HG03439 (cell line): ENCODE data around the gene CLOCK.

Experiments
- ATAC-seq: cut with Tn5 transposase; IDR thresholded peaks from one replicate; pipeline ENCODE4 v1.9.1; 2021; ENCODE audit warnings: mild to moderate bottlenecking, moderate library complexity; ENCODE audit not compliant: unreplicated experiment

CLOCK gene

DNA sequence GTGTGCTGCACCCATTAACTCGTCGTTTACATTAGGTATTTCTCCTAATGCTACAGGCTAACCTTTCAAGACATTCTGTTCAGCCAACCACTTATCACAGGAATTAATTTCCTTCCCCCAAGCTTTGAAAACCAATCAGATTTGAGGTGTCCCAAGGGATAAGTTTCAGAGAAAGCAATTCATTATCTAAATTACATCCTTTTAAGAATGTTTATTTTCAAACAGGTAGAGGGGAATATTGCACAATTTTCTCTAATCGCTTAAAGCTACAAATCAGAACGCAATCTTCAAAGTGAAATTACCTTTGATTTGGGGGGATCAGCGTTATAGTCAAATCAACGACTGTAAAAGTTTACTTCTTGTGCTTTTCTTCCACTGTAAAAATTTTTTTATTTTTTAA is 1.6 kb downstream of the CLOCK start:
- ATAC-seq = no peak

- ATAC-seq = no peak
Observed at GRCh38 chr4:55543858-55544257, 2.9 kb downstream of the CLOCK start.

GRCh38 chr4:55540271-55540670 is 6.4 kb downstream of the CLOCK start:
- ATAC-seq = no peak

- ATAC-seq = no peak
Observed at GRCh38 chr4:55539658-55540057, 7.1 kb downstream of the CLOCK start.

- ATAC-seq = no peak
Observed at GRCh38 chr4:55538531-55538930, 8.2 kb downstream of the CLOCK start.

DNA sequence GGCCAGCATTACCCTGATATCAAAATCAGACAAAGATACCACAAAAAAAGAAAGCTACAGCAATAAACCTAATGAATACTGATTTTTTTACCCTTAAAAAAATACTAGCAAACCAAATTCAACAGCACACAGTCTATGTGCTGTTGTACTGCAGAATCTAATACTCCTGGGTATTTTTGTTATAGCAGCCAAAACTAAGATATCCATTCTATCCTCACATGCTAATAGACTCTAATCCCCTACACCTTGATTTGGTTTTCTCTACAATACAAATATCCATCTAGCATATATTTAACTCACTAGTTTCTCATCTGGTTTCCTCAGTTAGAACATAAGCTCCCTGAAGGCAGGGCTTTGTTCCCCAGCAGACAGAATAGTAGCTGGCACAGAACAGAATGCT is 12.4 kb downstream of the CLOCK start:
- ATAC-seq = no peak

GRCh38 chr4:55530691-55531090 is 16.0 kb downstream of the CLOCK start:
- no peak for ATAC-seq

DNA sequence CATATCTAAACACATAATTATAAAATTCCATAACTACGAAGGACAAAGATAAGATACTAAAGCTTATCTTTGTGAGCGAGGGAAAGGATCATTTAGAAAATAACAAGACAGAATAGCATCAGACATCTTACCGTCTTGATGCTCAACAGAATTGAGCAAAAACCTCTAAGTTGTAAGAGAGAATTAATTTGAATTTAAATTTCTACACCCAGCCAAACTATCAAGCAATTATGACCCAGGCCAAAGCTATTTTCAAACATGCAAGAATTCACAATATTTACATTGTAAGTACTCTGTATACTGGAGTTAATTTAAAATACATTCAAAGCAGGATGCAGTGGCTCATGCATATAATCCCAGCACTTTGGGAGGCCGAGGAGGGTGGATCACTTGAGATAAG is 16.5 kb downstream of the CLOCK start:
- no peak for ATAC-seq

DNA sequence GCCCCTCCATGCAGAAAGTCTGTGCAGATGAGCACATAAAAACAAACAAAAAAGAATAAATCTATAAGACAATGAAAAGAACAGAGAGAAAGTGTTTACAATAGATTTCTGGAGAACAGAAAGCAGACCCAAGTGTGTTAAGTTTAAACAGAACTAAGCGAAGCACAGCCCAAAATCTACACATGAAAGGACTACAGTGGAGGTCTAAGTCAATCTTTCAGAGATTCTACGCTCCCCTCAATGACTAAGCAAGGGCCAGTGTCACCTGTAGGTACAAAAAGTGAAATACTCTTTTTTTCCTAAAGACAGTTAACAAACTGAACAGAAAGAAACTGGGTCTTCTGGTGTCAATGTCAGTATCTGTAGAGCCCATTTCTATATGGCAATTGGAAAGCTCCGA is 18.2 kb downstream of the CLOCK start:
- ATAC-seq = no peak

DNA sequence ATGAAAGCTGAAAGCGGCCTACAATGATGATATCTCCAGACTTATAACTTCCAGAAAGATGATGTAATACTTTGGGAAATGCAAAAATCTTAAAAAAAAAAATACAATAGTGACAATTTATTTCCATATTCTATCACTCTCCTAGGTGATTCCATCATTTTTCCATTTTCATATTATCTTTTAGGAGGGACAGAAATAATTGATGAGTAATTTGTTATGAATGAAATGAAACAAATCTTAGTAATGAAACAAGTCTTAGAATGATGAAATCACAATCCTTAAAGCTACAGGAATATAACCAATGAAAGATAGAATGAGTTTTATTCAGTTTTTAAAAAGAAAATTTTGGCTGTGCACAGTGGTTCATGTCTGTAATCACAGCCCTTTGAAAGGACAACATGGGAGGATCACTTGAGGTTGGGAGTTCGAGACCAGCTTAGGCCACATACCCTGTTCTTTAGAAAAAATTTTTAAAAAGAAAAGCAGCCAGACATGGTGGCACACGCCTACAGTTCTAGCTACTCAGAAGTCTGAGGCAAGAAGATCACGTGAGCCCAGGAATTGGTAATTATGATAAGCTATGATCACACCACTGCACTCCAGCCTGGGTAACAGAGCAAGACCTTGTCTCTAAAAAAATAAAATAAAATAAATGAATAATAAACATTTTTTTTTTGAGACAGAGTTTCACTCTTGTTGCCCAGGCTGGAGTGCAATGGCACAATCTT is 21.7 kb downstream of the CLOCK start:
- no peak for ATAC-seq

DNA sequence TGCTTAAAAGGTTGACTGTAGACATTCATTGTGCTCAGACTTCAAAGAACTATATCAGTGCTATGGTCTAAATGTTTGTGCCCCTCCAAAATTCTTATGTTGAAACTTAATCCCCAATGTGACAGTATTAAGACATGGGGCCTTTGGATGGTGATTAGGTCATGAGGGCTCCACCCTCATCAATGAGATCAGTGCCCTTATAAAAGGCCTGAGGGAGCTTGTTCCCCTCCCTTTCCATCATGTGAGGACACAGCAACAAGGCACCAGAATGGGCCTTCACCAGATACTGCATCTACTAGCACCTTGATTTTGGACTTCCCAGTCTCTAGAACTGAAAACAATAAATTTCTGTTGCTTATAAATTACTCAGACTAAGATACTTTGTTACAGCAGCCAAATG is 28.3 kb downstream of the CLOCK start:
- ATAC-seq = no peak

DNA sequence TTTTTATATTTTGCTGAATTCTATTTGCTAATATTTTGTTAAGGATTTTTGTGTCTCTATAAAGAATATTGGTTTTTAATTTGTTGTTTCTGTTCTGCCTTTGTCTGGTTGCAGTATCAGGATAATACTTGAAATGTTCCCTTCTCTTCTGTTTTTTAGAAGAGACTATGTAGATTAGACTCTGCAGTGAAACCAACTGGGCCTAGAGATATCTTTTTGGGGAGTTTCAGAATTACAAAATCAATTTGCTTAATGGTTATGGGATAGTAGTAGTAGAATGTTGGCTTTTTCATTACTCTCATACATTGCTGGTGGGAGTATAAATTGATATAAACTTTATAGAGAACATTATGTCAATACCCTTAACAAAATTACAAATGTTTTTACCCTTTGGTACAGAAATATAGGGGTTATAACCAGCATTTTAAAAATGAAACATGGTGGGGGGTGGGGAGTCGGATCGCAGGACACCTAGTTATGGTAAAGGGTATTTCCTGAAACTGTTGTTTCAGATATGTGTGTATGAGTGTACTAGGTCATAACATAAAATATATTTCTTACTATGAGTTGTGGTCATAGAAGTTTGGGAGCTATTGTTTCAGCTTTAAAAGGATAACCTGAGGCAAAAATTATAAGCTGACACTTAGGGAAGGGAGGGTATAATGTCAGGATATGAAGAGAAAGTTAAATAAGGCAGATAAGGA is 29.0 kb downstream of the CLOCK start:
- ATAC-seq = peak; percentile 70

DNA sequence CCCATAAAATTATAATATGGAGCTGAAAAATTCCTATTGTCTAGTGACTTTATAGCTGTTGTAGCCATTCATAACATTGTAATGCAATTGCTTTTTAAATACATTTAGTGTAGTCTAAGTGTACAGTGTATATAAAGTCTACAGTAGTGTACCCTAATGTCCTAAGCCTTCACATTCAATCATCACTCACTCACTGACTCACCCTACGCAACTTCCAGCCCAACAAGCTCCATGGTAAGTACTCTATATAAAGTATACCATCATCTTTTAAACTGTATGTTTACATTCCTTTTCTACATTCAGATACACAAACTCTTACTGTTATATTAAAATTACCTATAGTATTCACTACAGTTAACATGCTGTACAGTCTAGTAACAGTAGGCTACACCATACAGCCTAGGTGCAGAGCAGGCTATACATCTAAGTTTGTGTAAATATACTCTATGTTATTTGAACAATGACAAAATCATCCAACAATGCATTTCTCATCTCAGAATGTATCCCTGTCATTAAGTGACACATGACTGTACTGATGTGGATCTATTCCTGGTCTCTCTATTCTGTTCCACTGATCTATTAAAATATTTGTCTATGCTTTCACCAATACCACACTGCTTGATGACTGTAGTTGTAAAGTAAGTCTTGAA is 33.7 kb downstream of the CLOCK start:
- no peak for ATAC-seq

DNA sequence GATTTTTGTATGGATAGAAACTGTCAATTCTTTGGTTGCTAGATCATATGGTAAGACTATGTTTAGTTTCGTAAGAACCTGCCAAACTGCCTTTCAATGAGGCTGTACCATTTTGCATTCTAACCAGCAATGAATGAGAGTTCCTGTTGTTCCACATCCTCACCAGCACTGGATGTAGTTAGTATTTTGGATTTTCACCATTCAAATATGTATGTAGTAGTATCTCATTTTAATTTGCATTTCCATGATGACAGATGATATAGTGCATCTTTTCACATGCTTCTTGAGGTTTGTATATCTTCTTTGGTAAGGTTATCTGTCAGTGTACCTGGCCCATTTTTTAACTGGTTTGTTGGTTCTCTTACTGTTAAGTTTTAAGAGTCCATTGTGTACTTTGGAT is 34.6 kb downstream of the CLOCK start:
- no peak for ATAC-seq

DNA sequence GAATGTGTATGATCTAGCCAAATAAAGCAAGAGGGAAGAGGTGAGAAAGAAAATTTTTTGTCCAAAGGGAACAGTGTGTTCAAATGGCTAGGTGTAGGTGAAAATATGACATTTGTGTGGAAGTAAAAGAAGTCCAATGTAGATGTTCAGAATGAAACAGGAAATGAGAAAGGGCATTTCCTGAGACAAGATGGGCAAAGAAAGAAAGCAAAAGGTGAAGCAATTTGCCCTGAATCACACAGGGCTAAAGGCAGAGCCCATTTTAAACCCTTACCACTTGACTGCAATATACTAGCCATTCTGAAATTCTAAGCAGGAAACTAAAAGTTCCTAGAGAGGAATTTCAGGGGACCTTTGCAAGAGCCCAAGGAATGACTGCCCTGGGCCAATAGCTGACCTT is 36.0 kb downstream of the CLOCK start:
- ATAC-seq = no peak

DNA sequence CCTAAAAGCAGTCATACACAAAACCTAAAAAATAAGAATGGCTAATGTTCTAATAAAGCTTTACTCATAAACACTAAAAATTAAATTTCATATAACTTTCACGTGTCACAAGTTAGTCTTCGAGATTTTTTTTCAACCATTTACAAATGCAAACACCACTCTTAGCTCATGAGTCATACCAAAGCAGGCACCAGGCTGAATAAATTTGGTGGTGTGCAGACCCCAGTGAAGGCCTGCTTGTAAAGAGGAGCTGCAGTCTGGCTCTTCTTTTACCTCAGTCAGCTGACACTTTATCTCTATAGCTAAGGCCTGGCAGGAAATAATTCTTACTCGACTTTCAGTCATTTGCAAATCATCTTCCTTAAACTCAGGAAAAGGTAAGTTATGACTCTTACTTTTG is 37.4 kb downstream of the CLOCK start:
- ATAC-seq = no peak

DNA sequence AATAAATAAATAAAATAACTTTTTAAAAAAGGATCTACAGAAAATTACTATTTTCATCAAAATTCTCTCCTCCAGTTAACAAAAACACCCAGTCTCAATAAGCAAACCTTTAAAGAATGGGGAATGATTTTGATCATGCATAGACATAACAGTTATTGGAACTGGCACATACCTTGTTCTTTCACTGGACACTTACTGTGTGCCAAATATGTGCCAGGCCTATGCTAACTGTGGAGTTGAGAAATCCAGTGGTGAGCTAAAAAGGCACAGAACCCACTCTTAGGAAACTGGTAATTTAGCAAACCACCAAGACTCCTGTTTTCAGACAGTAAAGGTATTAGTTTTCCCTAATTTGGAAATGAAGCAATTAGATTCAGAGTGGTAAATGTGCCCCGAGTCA is 39.1 kb downstream of the CLOCK start:
- no peak for ATAC-seq

GRCh38 chr4:55503169-55503568 is 43.5 kb downstream of the CLOCK start:
- ATAC-seq = no peak

DNA sequence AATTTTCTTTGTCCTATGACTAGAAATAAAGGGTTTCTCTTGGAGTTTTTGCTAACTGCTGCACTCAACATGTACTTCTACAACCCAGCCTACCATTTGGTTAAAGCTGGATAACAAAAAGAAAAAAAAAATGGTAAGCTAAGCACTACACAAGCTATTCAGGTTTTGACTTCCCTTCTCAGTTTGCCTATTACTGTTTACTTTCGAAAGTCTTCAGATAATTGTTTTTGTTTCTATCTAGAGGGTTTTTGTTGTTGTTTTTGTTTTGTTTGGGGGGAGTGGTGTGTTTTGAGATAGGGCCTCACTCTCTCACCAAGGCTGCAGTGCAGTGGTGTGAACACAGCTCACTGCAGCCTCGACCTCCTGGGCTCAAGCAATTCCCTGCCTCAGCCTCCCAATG is 46.6 kb downstream of the CLOCK start:
- peak; percentile 77 for ATAC-seq

DNA sequence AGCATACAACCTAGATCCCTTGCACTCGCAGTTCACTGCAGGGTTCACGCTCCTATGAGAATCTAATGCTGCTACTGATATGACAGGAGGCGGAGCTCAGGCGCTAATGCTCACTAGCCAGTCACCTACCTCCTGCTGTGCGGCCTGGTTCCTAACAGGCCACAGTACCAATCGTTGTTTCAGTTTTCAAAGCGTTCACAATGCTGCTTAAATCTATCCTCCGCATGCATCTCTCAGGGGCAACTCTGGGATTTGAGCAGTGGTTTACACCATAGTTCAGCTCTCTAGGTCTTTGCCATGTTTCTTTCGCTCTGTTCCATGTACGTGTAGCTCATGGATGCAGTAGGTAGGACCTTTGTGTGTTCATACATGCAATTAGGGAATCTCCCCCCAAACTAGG is 47.2 kb downstream of the CLOCK start:
- no peak for ATAC-seq

DNA sequence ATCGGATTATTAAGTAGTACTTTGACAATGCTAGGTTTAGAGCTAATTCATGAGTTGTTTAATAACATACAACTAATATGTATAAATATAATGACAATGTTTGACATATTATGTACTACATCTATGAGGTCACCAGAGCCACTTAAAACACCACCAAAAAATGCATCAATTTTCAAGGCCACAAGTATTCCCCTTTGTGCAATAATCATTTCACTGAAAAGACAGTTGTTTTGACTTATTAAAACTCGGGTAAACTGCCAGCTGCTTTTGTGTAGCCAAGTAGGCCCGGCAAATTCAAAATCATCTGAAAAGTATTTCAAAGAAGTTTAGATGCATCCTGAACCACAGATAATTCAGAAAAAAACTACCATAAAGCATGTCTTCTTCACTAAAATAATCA is 48.7 kb downstream of the CLOCK start:
- no peak for ATAC-seq

GRCh38 chr4:55491486-55491885 is 55.2 kb downstream of the CLOCK start:
- ATAC-seq = no peak
